H9 (cell line): ENCODE results near the gene SRPK2. TPM values are rescaled to one million over a fixed set of nuclear protein-coding genes. Genes with fewer than 3 reads are reported as not detected.

Source experiments
- DNase-seq: peaks from one replicate; pipeline ENCODE4 v3.0.0-alpha.2; 2017
- H2AFZ ChIP-seq: one replicate; pipeline ENCODE4 v1.6.1; 2013; ENCODE audit warnings: mild to moderate bottlenecking, low read length, control low read depth, moderate library complexity
- H2AK5ac ChIP-seq: 2 replicates; pipeline ENCODE4 v1.6.1; 2013; ENCODE audit warnings: low read length, control low read depth, mixed read lengths; ENCODE audit not compliant: insufficient read length
- H2BK120ac ChIP-seq: one replicate; pipeline ENCODE4 v1.6.1; 2013; ENCODE audit warnings: low read depth, mild to moderate bottlenecking, low read length, control low read depth, inconsistent platforms; ENCODE audit not compliant: poor library complexity, severe bottlenecking
- H2BK12ac ChIP-seq: 2 replicates; pipeline ENCODE4 v1.6.1; 2013; ENCODE audit warnings: low read length, control low read depth, mixed read lengths, low read depth; ENCODE audit not compliant: insufficient read length
- H2BK15ac ChIP-seq: 2 replicates; pipeline ENCODE4 v1.6.1; 2013; ENCODE audit warnings: low read depth, low read length, control low read depth
- H2BK20ac ChIP-seq: one replicate; pipeline ENCODE4 v1.6.1; 2013; ENCODE audit warnings: low read depth, mild to moderate bottlenecking, low read length, control low read depth, inconsistent platforms; ENCODE audit not compliant: poor library complexity, severe bottlenecking
- H2BK5ac ChIP-seq: 2 replicates; pipeline ENCODE4 v1.6.1; 2013; ENCODE audit warnings: low read length, control low read depth, mixed read lengths; ENCODE audit not compliant: insufficient read length
- H3K14ac ChIP-seq: 2 replicates; pipeline ENCODE4 v1.6.1; 2013; ENCODE audit warnings: low read length, control low read depth; ENCODE audit not compliant: insufficient read depth
- H3K18ac ChIP-seq: 2 replicates; pipeline ENCODE4 v1.6.1; 2013; ENCODE audit warnings: low read depth, mild to moderate bottlenecking, mixed read lengths, low read length, control low read depth; ENCODE audit not compliant: insufficient read length
- H3K23ac ChIP-seq: 2 replicates; pipeline ENCODE4 v1.6.1; 2013; ENCODE audit warnings: low read length, control low read depth, mixed read lengths, low read depth; ENCODE audit not compliant: insufficient read length
- H3K23me2 ChIP-seq: 2 replicates; pipeline ENCODE4 v1.6.1; 2013; ENCODE audit warnings: low read depth, mild to moderate bottlenecking, mixed read lengths, low read length, control low read depth; ENCODE audit not compliant: insufficient read length, poor library complexity, severe bottlenecking
- H3K27ac ChIP-seq: 2 replicates; pipeline ENCODE4 v1.5.1; 2013; ENCODE audit warnings: low read length, control low read depth, mixed read lengths, low read depth; ENCODE audit not compliant: insufficient read length
- H3K27me3 ChIP-seq: 2 replicates; pipeline ENCODE4 v1.6.1; 2013; ENCODE audit warnings: low read length, control low read depth, inconsistent platforms; ENCODE audit not compliant: insufficient read depth
- H3K4ac ChIP-seq: 2 replicates; pipeline ENCODE4 v1.6.1; 2013; ENCODE audit warnings: low read depth, mild to moderate bottlenecking, control low read depth, inconsistent platforms, low read length, moderate library complexity
- H3K4me1 ChIP-seq: 2 replicates; pipeline ENCODE4 v1.6.1; 2013; ENCODE audit warnings: low read length, control low read depth, inconsistent platforms; ENCODE audit not compliant: insufficient read depth
- H3K4me2 ChIP-seq: 2 replicates; pipeline ENCODE4 v1.6.1; 2013; ENCODE audit warnings: low read length, control low read depth, mixed read lengths; ENCODE audit not compliant: insufficient read length, insufficient read depth
- H3K56ac ChIP-seq: 2 replicates; pipeline ENCODE4 v1.6.1; 2013; ENCODE audit warnings: low read depth, mild to moderate bottlenecking, mixed read lengths, low read length, control low read depth; ENCODE audit not compliant: insufficient read length
- H3K79me1 ChIP-seq: 2 replicates; pipeline ENCODE4 v1.6.1; 2013; ENCODE audit warnings: low read depth, mild to moderate bottlenecking, moderate library complexity, low read length, control low read depth, inconsistent platforms; ENCODE audit not compliant: insufficient read depth, poor library complexity, severe bottlenecking
- H3K79me2 ChIP-seq: 2 replicates; pipeline ENCODE4 v1.6.1; 2013; ENCODE audit warnings: low read length, control low read depth, inconsistent platforms; ENCODE audit not compliant: insufficient read depth
- H3K9ac ChIP-seq: 2 replicates; pipeline ENCODE4 v1.6.1; 2013; ENCODE audit warnings: low read length, control low read depth, mixed read lengths; ENCODE audit not compliant: insufficient read length; ENCODE audit errors: extremely low read depth
- H3K9me3 ChIP-seq: one replicate; pipeline ENCODE4 v1.6.1; 2013; ENCODE audit warnings: low read depth, low read length, inconsistent platforms; ENCODE audit not compliant: control insufficient read depth
- H3T11ph ChIP-seq: one replicate; pipeline ENCODE4 v1.6.1; 2013; ENCODE audit warnings: mild to moderate bottlenecking, low read length, control low read depth, inconsistent platforms
- H4K20me1 ChIP-seq: one replicate; pipeline ENCODE4 v1.6.1; 2013; ENCODE audit not compliant: control insufficient read depth, insufficient read length, insufficient read depth
- H4K5ac ChIP-seq: 2 replicates; pipeline ENCODE4 v1.6.1; 2013; ENCODE audit warnings: low read depth, mild to moderate bottlenecking, mixed read lengths, low read length, control low read depth; ENCODE audit not compliant: insufficient read length
- H4K8ac ChIP-seq: replicated peaks from 2 replicates; pipeline ENCODE4 v1.6.1; 2013; ENCODE audit warnings: low read length, control low read depth, mixed read lengths, low read depth; ENCODE audit not compliant: insufficient read length
- H4K91ac ChIP-seq: 2 replicates; pipeline ENCODE4 v1.6.1; 2013; ENCODE audit warnings: low read depth, mild to moderate bottlenecking, moderate library complexity, mixed read lengths, low read length, control low read depth; ENCODE audit not compliant: insufficient read length
- H3K27ac Mint-ChIP-seq, 3 experiments: 2 replicates in 2 of 3; 3 replicates in 1 of 3; pipeline ENCODE4 v1.8.0; 2020 to 2021; ENCODE audit warnings: mixed read lengths in 3 of 3, mild to moderate bottlenecking in 1 of 3, moderate library complexity in 1 of 3
- H3K27me3 Mint-ChIP-seq: 2 replicates; pipeline ENCODE4 v1.8.0; 2021; ENCODE audit warnings: low read depth, mild to moderate bottlenecking, moderate library complexity, mixed read lengths
- H3K36me3 Mint-ChIP-seq, 3 experiments: 2 replicates in 2 of 3; 3 replicates in 1 of 3; pipeline ENCODE4 v1.8.0; 2020 to 2021; ENCODE audit warnings: low read depth in 3 of 3, mixed read lengths in 3 of 3; ENCODE audit not compliant: insufficient read depth in 1 of 3
- H3K4me1 Mint-ChIP-seq, 2 experiments: 2 replicates each; pipeline ENCODE4 v1.8.0; 2020; ENCODE audit warnings: mixed read lengths in 2 of 2
- H3K4me3 Mint-ChIP-seq, 2 experiments: 2 replicates in 1 of 2; 3 replicates in 1 of 2; pipeline ENCODE4 v1.8.0; 2020 to 2021; ENCODE audit warnings: mild to moderate bottlenecking in 2 of 2, mixed read lengths in 2 of 2, moderate library complexity in 1 of 2
- H3K9me3 Mint-ChIP-seq, 2 experiments: 2 replicates in 1 of 2; 3 replicates in 1 of 2; pipeline ENCODE4 v1.8.0; 2020; ENCODE audit warnings: mild to moderate bottlenecking in 2 of 2, mixed read lengths in 2 of 2, moderate library complexity in 1 of 2
- CTCF ChIP-seq: fragments of 200-600 bp; sonication (generic); conservative IDR thresholded peaks from 3 replicates; pipeline ENCODE4 v1.8.0; 2021; ENCODE audit warnings: antibody characterized with exemption, mild to moderate bottlenecking
- WGBS: extraction: QIAGEN DNeasy Blood & Tissue Kit; methylation state at CpG from one replicate; pipeline ENCODE4 v1.1.7; 2013; ENCODE audit warnings: missing lambda C conversion rate, low lambda C conversion rate, mixed read lengths; ENCODE audit not compliant: insufficient read length; ENCODE audit errors: extremely low coverage; 5-methylcytosine and 5-hydroxymethylcytosine counted together
- total RNA-seq: library from RNA; stranded (reverse); gene quantifications from 2 replicates; pipeline ENCODE4 v1.2.1, GENCODE V29; 2021

Gene SRPK2
- total RNA-seq, 1 experiment from 2014 or later: 41.1 TPM

- Mint-ChIP-seq H3K9me3 (peaks cover 4 to 5% of the 10 kb centered on the region in 2 experiments; a peak in 2 of 5 replicates), H3K27ac (no peak overlapping the region)
- no peak overlapping the region for H3K14ac ChIP-seq
These were observed 176.5 kb downstream of the SRPK2 start for GRCh38 chr7:105212212-105212611.

More at GRCh38 chr7:105212212-105212611, 176.5 kb downstream of the SRPK2 start:
- Histone ChIP-seq H3K56ac (no peak overlapping the region), H2AFZ (no peak overlapping the region), H3K4me2 (no peak overlapping the region), H3K9ac (no peak overlapping the region), H2BK15ac (no peak overlapping the region), H3K79me2 (peaks cover 7% of the 10 kb centered on the region; the same call in 1 of the 2 replicates), H2AK5ac (no peak overlapping the region), H4K8ac (no peak overlapping the region), H3K23ac (no peak overlapping the region), H3K27ac (no peak overlapping the region), H4K20me1 (no peaks in the 10 kb centered on the region), H3K79me1 (peaks cover 2% of the 10 kb centered on the region), H2BK5ac (no peak overlapping the region), H3T11ph (no peak overlapping the region), H3K4ac (no peak overlapping the region), H2BK12ac (no peak overlapping the region), H2BK120ac (no peak overlapping the region), H3K9me3 (no peaks in the 10 kb centered on the region), H4K5ac (no peak overlapping the region), H2BK20ac (no peak overlapping the region), H3K18ac (no peak overlapping the region), H3K23me2 (no peaks in the 10 kb centered on the region), H3K27me3 (no peaks in the 10 kb centered on the region), H4K91ac (no peak overlapping the region), H3K4me1 (no peaks in the 10 kb centered on the region)
- no CpG with 5 or more reads among the region's 1 CpG for WGBS
- Mint-ChIP-seq H3K36me3 (peaks cover 3 to 8% (median 3%) of the 10 kb centered on the region in 3 experiments; a peak in 5 of 7 replicates), H3K4me3 (no peak overlapping the region), H3K4me1 (peaks cover 8 to 11% of the 10 kb centered on the region in 2 experiments), H3K27me3 (no peaks in the 10 kb centered on the region)
- DNase-seq: no peak
- TF ChIP-seq CTCF: no peak
